NCI-H1092 (cell line): ENCODE results near the gene ADAP1.
"Not testable (repeated sequence)": the region's sequence is repeated elsewhere in the genome, so short reads cannot be mapped to it uniquely, and the experiment has no call there.

ENCODE experiments used
- DNase-seq: peaks from one replicate; lab custom pipeline; 2025; lab: John Stamatoyannopoulos, UW

Gene ADAP1

DNA sequence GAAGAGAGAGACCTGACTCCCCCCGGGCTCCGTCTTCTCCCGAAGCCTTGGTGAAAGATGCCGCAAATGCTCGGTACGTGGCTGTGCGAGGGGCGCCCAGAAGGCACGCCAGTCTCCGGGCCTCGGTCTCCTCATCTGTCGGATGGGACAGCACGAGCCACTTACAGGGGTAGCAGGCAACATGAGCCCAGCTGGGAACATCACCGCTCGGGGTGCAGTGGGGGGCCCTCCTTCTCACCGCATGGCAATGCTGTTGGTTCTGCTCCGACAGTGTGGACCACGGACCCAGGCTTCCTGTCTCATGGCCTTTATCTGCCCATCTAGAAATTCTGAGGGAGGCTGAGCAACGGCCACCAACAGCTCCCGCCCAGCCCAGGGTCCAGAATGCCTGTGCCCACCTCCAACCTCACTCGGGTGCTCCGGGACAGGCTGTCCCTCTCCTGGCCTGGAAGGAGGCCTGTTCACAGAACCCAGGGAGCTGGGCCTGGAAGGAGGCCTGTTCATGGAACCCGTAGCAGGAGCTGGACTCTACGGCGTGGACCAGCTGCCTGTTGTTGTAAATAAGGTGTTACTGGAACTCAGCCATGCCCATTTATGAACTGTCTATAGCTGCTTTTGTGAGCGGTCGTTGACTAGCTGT is 15.8 kb downstream of the ADAP1 start:
- no peak for DNase-seq

GRCh38 chr7:937856-938484 is 16.5 kb downstream of the ADAP1 start:
- DNase-seq, result no peak

GRCh38 chr7:936386-937054 is 18.0 kb downstream of the ADAP1 start:
- no peak for DNase-seq

GRCh38 chr7:935874-936385 is 18.6 kb downstream of the ADAP1 start:
- no peak for DNase-seq

DNA sequence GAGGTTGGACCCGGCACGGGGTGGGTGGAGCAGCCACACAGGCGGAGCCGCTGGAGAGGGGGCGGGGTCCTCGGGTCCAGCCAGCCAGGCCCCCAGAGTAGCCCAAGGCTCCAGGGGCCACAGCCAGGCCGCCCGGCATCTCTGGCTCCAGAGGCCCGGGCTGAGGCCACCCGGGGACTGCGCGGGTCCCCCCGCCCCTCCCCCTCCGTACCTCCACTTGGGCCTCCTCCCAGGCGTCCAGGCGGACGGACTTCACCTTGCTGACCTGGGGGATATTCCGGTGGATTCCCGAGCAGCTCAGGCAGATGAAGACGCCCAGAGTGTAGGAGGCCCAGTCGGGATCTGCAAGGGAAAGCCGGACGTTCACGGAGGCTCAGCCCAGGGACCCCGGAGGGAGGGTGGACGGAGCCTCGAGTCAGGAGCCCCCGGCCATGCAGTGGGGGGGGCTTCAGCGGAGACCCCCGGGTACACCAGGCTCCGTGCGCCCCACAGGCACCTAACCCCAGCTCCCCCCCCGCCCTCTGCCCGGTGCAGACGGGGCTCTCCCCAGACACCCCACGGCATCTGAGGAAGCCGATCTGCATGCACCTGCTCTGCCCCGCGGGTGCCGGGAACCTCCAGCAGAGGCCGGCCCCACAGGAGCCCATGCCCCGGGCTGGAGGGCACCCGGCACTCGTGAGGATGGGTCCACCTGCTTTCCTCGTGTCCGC is 19.2 kb downstream of the ADAP1 start:
- DNase-seq, result no peak

GRCh38 chr7:934469-935163 is 19.9 kb downstream of the ADAP1 start:
- DNase-seq, result no peak

DNA sequence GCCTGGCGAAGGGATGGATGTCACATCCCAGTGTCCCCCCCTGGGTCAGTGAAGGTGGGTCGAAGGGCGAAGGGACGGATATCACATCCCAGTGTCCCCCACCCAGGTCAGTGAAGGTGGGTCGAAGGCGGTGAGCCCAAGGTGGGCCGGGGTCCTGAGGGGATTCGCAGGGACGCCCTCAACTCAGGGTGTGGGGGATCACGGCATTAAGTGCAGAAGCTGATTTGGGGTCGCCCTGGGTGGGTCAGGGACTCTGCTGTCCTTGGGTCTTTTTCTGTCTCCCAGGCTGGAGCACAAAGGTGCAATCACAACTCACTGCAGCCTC is 21.9 kb downstream of the ADAP1 start:
- DNase-seq, result no peak

DNA sequence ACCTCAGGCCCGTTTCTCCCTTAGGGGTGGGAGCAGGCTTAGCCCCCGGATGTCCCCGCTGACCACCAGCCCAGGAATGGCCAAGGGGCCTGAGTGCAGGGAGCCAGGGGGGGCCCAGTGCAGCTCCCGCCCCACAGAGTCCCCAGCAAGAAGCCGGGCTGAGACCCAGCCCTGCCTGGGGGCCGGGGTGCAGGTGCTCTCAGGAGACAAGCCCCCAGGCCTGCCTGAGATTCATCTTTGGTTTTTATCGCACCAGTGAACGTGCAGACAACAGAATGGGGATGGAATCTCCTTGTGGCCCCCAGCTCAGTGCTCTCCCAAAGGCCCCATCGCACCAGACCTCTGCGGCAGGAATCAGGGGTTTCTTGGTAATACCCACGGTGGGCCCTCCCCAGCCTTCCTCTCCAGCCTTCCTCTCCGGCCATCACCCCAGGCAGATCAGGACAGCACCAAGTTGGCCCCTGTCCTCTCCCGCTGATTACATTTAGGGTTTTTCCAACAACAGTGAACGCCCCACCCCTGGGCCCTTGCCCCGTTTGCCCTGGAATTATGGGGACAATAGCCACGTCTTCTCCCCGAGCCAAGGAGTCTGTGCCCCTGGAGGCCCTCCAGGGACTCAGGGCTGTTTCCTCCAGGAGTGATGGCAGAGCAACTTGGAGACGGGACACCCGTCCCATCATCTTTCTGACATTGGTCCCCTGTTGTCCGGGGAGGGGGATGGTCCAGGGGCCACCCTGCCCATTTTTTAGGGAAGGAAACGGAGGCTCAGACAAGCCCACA is 22.4 kb downstream of the ADAP1 start:
- DNase-seq, result no peak

GRCh38 chr7:930975-931758 is 23.3 kb downstream of the ADAP1 start:
- no peak for DNase-seq

DNA sequence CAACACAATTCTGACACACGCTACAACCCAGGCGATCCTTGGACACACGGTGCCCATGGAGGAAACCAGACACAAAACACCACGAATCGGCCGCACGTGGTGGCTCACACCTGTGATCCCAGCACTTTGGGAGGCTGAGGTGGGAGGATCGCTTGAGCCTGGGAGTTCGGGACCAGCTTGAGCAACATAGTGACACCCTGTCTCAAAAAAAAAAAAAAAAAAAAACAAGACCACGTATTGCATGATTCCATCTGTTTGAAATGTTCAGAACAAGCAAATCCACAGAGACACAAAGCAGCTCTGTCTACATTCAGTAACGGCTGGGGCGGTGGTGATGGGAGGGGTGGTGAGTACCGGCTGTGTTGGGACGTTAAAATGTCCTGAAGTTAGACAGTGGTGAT is 25.2 kb downstream of the ADAP1 start:
- DNase-seq, result no peak

- DNase-seq, result no peak
These were observed 27.3 kb downstream of the ADAP1 start for GRCh38 chr7:927031-927671.

- DNase-seq, result no peak
These were observed 28.1 kb downstream of the ADAP1 start for GRCh38 chr7:926061-927030.

DNA sequence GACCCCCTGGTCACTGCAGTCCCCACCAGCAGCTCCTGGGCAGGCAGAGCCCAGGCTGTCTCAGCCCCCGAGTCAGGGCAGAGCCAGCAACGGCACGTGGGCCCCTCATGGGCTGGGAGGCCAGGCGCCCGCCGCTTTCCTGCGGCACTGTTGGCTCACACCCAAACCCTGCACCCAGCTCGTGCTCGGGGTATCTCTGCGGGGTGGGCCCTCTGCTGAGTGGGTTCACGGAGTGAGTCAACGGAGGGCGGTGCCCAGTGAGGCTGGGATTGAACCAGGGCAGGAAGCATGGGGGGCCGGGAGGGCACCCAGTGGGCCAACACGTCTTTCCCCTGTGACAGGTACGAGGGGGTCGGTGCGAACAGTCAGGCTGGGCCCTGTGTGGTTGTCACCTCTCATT is 28.9 kb downstream of the ADAP1 start:
- DNase-seq, result no peak

DNA sequence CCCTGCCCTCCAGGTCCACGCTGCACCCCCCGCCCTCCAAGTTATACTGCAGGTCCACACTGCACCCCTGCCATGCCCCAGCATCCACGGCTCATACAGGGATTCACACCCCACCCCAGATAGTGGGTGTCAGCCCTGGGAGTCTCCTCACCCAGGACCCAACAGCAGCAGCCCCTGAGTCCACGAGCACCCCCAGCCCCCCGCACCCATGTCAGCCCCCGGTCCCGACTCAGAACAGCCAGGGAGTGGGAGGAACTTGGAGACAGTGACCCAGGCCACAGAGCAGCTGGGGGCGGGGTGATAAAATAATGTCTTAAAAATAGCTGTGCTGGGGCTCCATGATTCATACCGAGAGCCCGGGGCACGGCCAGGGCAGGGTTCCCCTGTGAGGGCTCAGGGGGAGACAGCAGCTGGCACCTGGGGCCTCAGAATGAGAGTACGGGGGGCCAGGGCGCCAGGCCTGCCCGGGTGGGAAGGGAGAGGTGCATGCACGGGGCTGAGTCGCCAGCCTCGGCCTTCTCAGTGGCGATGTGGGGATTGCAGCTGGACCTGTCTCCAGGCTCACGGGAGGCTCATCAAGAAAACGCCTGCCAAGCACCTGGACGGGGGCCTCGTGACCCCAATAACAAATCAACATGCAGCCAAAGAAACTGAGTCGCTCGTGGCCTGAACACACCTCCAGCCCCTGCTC is 29.8 kb downstream of the ADAP1 start:
- no peak for DNase-seq

GRCh38 chr7:924042-924441 is 30.4 kb downstream of the ADAP1 start:
- DNase-seq, result not testable (repeated sequence)

DNA sequence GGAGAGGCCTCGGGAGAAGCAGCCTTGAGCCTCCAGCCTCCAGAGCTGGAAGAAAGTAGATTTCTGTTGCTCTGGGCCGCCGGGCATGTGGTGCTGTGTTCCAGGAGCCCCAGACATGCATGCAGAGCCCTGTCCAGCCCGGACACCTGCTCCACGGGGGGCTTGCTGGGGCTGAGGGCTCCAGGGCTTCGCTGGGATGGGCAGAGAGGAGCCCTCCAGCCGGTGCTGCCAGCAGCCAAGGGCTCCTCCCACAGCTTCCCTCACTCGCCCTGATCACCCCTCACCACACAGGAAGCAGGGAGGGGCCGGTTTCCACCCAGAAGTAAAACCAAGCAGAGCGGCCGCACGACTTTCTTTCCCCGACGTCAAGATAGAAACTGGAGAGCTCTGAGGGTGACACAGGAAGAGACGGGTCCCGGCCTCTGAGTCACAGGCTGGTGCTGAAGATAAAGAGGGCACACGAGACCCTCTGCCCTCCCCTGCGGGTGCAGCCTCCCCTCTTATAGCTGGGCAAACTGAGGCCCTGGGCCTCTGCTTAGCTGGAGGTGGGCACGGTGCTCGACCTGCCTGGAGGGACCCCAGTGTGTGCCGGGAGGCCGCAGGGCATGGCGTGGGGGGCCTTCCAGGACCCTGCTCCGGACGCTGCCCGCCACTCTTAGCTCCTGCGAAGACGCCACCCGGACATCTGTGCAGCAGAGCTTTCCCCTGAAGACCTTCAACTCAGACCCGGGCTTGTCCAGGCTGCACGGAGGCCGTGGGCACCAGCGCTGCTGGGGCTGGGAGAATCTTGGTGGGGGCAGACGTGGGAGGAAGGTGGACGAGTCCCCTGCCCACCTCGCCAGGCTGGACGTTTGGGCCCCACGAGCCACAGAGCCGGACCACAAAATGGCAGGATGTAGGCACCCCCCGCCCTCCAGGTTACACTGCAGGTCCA is 31.1 kb downstream of the ADAP1 start:
- no peak for DNase-seq
